HG03520 (cell line): ENCODE measurements around the gene NHSL1.
A peak's percentile ranks its signal among the peaks of the same experiment; 100 is the strongest.

ENCODE experiments used
- ATAC-seq: cut with Tn5 transposase; IDR thresholded peaks from one replicate; pipeline ENCODE4 v1.9.1; 2021; ENCODE audit warnings: mild to moderate bottlenecking, moderate library complexity; ENCODE audit not compliant: unreplicated experiment

NHSL1 gene, protein sequence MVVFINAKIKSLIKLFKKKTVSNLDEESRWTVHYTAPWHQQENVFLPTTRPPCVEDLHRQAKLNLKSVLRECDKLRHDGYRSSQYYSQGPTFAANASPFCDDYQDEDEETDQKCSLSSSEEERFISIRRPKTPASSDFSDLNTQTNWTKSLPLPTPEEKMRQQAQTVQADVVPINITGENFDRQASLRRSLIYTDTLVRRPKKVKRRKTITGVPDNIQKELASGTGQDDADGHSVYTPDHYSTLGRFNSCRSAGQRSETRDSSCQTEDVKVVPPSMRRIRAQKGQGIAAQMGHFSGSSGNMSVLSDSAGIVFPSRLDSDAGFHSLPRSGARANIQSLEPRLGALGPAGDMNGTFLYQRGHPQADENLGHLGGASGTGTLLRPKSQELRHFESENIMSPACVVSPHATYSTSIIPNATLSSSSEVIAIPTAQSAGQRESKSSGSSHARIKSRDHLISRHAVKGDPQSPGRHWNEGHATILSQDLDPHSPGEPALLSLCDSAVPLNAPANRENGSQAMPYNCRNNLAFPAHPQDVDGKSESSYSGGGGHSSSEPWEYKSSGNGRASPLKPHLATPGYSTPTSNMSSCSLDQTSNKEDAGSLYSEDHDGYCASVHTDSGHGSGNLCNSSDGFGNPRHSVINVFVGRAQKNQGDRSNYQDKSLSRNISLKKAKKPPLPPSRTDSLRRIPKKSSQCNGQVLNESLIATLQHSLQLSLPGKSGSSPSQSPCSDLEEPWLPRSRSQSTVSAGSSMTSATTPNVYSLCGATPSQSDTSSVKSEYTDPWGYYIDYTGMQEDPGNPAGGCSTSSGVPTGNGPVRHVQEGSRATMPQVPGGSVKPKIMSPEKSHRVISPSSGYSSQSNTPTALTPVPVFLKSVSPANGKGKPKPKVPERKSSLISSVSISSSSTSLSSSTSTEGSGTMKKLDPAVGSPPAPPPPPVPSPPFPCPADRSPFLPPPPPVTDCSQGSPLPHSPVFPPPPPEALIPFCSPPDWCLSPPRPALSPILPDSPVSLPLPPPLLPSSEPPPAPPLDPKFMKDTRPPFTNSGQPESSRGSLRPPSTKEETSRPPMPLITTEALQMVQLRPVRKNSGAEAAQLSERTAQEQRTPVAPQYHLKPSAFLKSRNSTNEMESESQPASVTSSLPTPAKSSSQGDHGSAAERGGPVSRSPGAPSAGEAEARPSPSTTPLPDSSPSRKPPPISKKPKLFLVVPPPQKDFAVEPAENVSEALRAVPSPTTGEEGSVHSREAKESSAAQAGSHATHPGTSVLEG (N-terminal part only)

DNA sequence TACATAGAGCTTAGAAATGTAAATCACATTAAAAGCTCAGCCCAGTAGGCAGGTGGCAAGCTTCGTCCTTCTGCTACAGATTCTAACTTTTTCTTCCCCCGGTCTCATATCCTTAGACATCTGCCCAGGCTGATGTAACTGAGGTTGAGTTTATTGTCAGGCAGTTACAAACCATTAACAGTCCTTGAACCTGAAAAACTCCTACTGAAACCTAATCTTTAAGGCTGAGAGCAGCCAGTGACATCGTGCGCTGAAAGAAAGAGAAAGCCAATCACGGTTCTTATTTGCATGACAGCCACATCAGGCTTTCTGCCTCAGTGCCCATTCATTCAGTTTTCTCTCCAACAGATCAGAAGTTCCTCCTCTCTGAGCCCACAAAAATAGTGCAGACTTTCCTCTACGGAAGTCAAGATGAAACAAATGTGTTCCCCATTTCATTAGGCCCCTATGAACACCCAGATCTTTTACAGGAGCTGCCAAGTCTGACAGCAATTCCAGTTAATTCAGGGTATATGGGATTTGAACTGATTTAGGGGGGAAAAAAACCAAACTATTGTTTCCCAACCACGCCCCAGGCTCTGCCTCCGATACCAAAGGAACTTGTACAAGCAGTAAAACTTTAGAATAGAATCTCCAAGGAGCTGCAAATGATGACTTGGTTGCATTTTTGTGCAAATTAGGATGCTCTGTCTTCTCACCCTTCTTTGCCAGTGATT is at the start of gene NHSL1:
Gene NHSL1 (minus strand): TSS at position 192 of the 716 bp plus-strand sequence. CDS start 204 bp downstream, outside the sequence.
- peak; percentile 89 for ATAC-seq

DNA sequence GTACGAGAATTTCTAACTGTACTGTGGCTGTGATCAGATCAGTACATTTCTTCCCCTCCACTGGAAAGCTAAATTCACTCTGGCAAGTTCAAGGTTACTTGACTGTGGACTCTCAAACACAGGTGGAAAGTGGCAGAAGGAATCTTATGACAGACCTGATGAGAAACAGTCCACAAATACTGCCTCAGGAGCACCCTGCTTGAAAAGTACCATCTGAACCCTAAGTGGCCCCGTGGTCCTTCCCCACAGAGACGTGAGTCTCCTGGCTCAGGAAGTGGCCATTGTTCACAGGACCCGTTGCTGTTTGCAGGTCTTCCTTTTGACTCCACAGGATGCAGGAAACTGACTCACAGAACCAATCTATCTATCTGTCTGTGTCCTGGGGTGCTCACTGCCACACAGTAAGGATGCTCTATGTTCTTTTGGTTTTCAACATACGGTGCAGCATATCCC is 47.5 kb upstream of the NHSL1 start:
- no peak for ATAC-seq

DNA sequence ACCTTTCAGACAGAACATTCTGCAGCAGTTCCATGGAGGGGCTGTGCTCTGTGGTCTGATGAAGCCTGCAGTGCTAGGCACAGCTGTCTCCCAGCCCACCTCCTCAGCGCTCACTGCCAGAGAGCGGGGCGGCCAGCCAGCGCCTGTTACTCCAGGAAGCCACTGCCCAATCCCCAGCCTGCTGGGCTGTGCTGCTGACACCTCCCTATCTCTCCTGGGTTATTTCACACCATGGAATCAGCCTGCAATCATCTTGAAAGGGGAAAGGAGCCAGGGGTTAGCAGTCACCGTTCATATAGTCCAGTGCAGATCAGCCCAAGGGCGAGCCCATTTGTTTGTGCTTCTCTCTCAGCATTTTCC is 46.3 kb upstream of the NHSL1 start:
- ATAC-seq = no peak

DNA sequence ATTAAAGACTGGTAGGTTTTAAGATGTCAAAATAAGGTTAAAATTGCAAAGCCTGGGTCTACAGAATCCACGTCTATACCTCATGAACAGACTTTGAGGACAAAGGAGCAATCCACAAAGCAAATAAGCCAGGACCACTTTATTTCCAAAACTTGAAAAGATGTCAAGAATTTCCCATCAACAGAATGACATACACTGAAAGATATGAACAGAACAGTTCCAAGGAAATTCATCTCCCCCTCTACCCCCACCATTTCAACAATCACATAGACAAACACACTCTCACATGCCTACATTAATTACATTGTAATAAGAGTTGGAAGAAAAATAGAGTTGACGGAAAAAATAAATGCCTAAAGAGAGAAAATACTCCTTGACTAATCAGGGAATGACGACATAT is 45.2 kb upstream of the NHSL1 start:
- ATAC-seq = no peak

DNA sequence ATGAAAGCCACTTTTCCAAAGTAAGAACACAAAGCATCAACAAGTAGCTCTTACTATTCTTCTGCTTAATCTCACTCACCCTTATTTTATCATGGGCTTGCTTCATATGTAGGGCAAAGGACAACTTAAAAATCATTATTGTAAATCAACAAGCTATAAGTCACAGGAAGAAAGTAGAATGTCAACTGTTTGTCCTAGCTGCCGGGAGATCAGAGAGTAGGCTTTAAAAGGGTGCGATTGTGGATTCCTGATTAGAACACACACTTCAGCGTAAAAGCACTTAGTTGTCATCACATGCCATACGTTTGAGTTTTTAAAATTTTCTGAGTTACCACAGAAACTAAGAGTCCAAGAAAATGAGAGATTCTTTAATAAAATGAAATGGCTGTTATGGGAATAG is 44.4 kb upstream of the NHSL1 start:
- no peak for ATAC-seq

DNA sequence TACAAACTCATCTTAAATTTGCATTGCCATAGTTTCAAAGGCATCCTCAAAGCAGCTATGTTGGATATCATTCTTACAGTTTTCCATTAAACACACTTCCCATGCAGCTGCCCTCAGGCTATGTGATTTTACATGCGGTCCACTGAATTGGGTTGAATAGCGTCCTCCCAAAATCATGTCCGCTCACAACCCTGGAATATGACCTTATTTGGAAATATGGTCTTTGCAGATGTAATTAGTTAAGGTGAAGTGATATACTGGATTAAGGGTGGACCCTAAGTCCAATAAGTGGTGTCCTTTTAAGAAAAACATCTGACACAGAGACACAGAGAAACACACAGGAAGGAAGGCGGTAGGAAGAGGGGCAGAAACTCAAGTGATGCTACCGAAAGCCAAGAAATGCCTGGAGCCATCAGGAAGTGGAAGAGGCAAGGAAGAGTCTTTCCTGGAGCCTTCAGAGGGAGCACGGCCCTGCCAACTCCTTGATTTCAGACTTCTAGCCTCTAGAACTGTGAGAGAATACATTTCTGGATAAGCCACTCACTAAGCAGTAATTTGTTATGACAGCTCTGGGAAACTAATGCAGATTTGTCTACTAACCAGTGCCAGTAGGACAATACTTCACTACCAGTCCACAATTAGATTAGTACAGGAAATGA is 42.7 kb upstream of the NHSL1 start:
- no peak for ATAC-seq

DNA sequence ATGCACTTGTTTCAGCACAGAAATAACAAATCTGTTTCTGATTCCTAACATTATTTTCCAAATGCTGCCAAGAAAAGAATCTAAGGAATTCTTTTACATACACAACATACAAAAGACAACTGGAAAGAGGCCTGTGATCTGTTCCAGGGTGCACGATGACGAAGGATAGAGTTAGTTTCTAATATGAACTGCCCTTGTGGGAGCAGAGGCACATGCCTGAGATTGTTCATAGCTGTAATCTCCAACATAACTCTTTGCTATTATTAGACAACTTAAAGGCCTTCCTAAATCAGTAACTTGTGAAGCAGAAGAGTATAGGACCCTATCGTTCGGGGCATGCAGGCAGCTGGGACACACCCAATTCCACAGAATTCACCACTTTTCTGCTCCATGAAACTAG is 41.2 kb upstream of the NHSL1 start:
- no peak for ATAC-seq

DNA sequence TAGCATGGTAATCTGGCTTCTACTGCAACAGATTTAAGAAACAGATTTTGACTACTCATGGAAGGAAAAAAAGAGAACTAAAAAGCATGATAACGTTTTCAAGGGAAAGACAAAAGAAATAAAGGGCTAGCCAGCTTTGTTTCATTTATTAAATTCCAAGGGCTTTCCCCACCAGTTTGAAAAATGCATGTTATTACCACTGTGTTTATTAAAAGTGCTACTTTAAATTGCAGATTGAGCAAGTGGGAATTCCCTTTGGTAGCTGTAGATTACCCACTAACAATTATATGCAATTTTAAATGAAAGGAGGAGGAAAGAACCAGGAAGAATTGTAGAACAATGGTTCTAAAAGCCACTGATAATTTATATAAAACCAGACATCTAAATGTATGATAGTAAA is 40.6 kb upstream of the NHSL1 start:
- no peak for ATAC-seq

DNA sequence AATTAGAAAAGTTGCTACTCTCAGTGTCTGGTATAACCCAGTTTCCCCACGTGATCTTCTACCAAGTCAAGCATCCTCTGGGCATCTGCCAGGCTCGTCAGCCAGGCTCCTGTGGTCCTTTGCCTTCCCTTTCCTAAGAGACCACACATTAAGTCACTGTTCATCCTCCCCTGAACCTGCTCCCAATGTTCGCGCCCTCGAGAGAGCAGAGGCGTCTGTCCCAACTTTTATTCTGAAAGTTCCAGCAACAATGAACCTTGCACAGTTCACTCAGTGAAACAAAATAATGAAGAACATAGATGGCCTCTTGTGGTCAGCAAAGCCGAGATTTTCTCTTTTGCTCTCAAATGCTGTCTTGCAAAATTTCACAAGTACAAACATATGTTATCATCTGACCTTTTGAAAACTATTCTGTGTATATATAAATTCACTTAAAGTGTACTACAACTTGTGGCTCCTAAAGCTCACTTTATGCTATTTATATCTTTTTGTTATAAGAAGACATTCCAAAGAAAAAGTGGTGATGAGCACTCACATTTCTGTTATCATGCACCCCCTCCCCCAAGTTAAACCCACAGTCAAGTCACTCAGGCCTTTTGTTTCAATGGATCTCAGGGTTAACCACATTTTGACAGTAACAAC is 39.2 kb upstream of the NHSL1 start:
- ATAC-seq = no peak

DNA sequence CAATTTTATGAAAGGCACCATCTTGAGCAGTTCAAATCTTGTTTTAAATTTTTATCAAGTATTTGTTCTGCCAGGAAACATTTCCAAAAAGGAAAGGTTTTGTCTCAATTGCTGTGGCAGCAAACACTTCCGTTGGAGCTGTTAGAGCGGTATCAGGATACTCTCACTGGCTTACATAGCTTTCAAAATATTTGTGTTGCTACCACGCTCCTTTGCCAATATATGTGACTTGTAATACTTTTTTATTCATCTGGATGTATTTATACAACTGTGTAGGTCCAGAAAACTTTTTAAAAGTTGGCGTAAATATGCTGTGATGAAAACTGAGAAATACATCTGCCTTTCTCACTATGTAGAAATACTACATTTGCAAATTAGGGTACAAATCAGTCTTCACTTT is 37.8 kb upstream of the NHSL1 start:
- ATAC-seq = no peak

DNA sequence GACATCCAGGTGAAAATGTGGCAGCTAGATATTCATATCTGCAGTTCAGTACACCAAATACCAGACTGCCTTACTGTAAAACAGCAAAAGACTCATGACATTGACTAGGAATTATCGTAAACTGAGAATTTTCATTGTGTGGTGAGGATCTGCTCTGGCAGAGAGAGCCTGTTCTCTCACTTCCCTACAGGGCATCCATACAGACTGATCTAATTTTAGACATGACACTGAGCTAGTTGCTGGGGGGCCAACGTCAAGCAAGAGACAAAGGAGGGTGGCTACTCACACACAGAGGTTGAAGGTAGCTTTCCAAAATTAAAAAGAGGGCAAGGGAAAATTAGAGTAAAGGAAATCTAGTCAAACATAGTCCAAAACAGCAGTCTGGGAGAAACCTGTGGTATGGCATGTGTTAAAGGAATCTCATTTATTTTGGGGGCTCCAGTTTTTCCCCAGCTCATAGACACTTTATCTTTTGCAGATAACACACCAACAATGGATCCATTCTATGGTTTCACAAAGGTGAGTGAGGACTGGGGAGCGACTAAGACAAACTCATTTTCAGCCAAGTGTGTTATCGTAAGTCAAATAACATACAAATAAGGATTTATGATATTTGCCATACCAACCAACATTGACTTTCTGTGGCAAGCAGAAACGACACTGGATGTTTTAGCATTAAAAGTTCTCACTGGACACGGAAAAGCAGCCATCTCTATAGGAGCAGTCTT is 36.6 kb upstream of the NHSL1 start:
- ATAC-seq = no peak

DNA sequence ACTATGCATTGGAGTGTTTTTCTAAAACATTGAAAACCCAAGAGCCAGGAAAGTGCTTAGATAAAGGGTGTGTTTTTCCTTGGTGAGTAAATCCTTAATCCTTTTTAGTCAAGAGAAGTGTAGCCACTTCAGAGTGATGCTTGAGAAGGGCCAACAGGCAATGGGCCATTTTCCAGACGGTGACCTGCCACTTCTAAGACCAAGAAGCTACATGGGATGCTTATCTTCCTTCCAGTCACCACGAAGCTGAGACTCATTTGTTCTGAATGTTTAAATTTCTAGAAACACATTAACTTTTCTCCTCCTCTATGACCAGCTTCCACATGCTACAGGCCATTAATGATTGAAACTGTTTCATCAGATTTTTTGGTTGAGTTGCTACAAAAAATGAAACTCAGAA is 34.4 kb upstream of the NHSL1 start:
- no peak for ATAC-seq

DNA sequence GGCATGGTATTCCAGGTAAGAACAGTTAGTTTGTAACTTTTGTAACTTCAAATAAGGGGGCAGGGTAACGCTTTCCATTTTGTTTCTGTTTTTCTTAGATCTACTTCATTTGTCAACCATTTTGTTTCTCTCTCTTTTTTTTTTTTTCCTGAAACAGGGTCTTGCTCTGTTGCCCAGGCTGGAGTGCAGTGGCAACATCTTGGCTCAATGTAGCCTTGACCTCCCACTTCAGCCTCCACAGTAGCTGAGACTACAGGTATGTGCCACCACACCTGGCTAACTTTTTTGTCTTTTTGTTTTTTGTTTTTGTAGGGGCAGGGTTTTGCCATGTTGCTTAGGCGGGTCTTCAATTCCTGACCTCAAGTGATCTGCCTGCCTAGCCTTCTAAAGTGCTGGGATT is 32.1 kb upstream of the NHSL1 start:
- no peak for ATAC-seq

DNA sequence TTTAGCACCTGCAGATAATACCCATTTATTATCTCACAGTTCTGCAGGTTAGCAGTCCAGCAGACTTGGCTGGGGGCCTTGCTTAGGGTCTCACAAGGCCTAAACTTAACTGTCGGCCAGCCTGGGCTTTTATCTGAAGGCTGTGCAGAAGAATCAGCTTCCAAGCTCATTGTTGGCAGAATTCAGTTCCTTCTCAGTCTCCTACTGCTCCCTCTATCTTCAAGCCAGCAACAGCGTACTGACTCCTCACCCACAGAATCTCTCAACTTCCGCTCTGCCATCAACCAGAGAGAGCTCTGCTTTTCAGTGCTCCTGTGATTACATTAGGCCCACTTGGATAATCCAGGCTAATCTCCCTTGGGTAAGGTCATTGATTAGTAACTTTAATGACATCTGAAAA is 30.2 kb upstream of the NHSL1 start:
- no peak for ATAC-seq

DNA sequence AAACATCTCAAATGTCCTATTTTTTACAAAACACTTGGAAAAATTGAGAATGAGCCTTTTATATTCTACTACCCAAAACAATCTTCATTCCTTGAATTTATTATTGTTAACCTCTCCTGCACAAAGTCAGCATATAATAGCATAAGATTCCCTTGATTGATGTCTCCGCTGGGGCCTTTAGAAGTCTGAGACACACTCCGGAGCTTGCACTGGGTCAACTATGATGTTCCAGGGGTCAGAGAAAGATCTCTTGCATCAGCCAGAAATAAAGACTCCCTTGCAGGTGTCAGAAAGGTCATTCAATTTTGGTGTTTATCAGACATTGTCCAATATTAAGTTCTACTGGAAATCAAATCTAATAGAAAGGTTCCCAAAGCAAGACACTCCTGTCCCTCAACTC is 29.7 kb upstream of the NHSL1 start:
- no peak for ATAC-seq

DNA sequence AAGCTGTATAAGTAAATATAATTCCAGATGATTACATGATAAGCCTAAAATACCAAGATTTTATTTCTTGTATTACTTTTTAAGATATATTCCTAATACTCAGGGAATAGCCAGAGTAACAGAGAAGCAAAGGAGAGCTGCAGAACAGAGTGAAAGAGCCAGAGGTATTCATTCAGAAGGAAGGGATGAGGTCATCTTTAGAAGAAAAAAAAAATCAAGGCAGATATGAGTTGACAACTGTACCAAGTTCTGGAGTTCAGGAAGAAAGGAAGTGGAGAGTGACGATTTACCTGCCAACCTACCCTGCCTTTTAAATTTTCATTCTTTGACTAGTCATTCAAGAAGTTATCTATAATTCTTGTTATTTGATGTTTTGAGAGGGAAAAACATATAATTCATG is 28.8 kb upstream of the NHSL1 start:
- ATAC-seq = no peak

DNA sequence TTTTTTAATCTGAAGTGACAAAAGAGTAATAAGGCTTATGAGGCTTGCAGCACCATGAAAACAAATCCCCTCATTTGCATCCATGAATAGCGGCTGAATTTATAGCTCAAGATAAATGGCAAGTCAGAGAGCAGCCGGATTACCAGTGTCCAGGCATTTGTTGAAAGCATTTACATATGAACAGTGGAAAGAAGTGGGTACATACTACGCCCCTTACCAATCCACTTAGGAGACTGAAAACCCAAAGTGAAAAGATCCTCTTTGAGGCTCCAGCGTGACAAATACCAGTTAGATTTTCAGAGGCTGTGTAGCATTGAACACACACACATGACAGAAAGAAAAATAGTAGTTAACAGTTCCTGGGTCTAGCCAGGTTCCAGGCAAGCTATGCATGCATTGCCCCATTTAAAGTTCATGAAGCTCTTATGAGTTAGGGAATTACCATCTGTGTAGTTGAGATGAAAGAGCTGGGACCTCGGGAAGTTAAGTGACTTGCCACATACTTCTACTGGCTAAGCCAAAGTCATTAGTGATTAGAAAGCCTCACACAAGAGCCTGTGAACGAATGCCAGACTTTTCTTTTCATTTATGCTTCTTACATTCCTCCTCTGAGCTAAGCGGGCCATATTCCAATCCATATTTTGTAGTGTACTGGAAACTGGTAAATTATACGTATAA is 28.3 kb upstream of the NHSL1 start:
- no peak for ATAC-seq

DNA sequence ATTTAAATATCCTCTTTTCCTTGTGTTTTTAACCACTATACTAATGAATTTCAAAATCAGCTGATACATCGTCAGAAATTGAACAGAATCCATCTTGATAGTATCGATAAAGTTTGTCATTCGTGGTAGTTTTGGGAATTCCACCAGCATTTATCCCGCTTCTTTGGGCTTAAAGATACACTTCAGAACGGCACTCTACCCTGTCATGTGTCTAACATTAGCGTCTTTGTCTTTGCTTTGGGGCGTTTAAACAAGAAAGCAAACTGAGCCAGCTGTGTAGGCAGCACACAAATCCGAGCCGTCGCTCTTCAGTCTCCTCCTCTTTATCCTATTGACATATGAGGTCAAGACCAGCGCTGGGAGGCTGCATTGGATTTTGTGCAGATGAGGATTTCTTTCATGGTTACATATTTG is 27.5 kb upstream of the NHSL1 start:
- no peak for ATAC-seq
